Fibroblast of lung (primary cell): ENCODE measurements around the gene RCAN1.

Experiments used
- CTCF ChIP-seq, 2 donors: IDR thresholded peaks in 1 of 2; conservative IDR thresholded peaks in 1 of 2; 1 replicate in 1 of 2; 2 replicates in 1 of 2; pipeline ENCODE4 v1.5.1; 2011 to 2012; ENCODE audit warnings: low read length in 2 of 2, control low read depth in 1 of 2, inconsistent platforms in 1 of 2, low read depth in 1 of 2, mild to moderate bottlenecking in 1 of 2
- EZH2 ChIP-seq: IDR thresholded peaks from 2 replicates; pipeline ENCODE4 v1.5.1; 2012; ENCODE audit warnings: low read length, control low read depth, mild to moderate bottlenecking; ENCODE audit errors: missing control alignments

GRCh38 chr21:34553151-34553952, 61.6 kb downstream of the RCAN1 start:
- TF ChIP-seq CTCF (conservative IDR thresholded peaks at IDR 0.05 in 1 of 2, IDR thresholded peaks at IDR 0.05 in 1 of 2; ENCODE audit: low read depth in 1 of 2, low read length in 2 of 2): no peak
- TF ChIP-seq EZH2: no peak
